SU-DHL-6 (cell line): ENCODE data around the gene CST5.

Experiments used
- EZH2phosphoT487 ChIP-seq: fragments of 200-600 bp; sonication (generic), shearing (Covaris generic); conservative IDR thresholded peaks from 2 replicates; pipeline ENCODE4 v1.6.1; 2018; ENCODE audit warnings: mild to moderate bottlenecking, antibody characterized with exemption, low read length, moderate library complexity, mixed read lengths
- TF ChIP-seq, protein P1 (sequence below): fragments of 200-600 bp; sonication (generic); IDR thresholded peaks from one replicate; pipeline ENCODE4 v1.5.1; 2017; ENCODE audit warnings: antibody characterized with exemption, mild to moderate bottlenecking, low read length, moderate library complexity; ENCODE audit not compliant: insufficient read depth, poor library complexity, severe bottlenecking

DNA sequence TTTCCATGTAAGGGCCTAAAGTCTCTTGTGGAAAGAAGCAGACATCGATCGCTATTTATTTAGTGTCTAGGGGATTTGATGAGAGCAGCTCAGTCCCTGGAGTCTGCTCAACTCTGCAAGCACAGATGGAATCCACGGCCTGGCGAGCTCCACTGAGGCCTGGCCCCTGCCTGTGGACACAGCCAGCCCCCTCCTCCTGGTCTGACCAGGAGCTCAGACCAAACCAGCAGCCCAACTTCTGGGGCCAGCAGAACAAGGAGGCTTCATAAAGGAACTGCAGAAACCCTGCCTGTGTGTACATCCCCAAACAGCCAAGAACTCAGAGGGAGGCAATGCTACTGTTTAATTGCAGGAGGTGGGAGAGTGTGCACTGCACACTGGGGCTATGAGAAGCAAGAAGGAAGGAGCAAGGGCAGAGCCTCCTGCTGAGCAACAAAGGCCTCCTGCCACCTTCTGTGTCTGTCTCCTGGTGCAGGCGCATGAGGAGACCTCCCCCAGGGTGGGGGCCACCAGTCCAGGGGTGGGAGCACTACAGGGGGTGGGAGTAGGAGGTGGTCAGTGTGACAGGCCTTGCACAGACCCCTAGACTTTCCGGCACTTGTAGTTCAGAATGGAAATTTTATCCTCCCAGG lies 3.8 kb downstream of the CST5 start:
- no peak for TF ChIP-seq EZH2phosphoT487
- TF ChIP-seq, protein P1, sequence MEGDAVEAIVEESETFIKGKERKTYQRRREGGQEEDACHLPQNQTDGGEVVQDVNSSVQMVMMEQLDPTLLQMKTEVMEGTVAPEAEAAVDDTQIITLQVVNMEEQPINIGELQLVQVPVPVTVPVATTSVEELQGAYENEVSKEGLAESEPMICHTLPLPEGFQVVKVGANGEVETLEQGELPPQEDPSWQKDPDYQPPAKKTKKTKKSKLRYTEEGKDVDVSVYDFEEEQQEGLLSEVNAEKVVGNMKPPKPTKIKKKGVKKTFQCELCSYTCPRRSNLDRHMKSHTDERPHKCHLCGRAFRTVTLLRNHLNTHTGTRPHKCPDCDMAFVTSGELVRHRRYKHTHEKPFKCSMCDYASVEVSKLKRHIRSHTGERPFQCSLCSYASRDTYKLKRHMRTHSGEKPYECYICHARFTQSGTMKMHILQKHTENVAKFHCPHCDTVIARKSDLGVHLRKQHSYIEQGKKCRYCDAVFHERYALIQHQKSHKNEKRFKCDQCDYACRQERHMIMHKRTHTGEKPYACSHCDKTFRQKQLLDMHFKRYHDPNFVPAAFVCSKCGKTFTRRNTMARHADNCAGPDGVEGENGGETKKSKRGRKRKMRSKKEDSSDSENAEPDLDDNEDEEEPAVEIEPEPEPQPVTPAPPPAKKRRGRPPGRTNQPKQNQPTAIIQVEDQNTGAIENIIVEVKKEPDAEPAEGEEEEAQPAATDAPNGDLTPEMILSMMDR = no peak
